RPMI7951 (cell line): ENCODE results near the gene DAB2IP. TPM values are rescaled to one million over a fixed set of nuclear protein-coding genes. Genes with fewer than 3 reads are reported as not detected.
A peak's percentile ranks its signal among the peaks of the same experiment; 100 is the strongest.

ENCODE experiments used
- DNase-seq: peaks from one replicate; pipeline ENCODE4 v3.0.0-alpha.2; 2012; ENCODE audit warnings: low read depth
- total RNA-seq: library from RNA; depleted of rRNA; stranded (reverse); fragments of >200 nt; shearing (Covaris generic); gene quantifications from 2 replicates; pipeline ENCODE4 v1.2.3, GENCODE V29; 2014

DAB2IP gene
- total RNA-seq, 1 experiment from 2014 or later = 3.8 TPM

DNA sequence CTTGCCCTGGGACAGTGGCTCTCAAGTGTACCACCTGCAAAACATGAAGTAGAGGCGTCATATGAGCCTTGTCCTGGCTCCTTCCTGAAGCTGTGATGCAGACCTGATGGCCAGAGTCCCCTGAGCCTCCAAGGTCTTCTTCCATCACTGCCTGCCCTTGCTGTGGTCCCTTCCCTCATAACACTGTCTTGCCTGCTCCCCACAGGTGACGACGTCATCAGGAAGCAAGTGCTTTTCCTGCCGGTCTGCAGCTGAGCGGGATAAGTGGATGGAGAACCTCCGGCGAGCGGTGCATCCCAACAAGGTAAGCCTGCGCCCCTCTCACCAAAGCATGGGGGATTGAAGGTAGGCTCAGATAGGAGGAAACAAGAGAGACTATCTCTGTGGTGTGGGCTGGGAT lies 107.3 kb downstream of the DAB2IP start:
- DNase-seq = no peak

DNA sequence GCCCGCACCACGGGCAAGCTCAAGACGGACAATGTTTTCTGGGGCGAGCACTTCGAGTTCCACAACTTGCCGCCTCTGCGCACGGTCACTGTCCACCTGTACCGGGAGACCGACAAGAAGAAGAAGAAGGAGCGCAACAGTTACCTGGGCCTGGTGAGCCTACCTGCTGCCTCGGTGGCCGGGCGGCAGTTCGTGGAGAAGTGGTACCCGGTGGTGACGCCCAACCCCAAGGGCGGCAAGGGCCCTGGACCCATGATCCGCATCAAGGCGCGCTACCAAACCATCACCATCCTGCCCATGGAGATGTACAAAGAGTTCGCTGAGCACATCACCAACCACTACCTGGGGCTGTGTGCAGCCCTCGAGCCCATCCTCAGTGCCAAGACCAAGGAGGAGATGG lies 108.6 kb downstream of the DAB2IP start:
- no peak for DNase-seq

DNA sequence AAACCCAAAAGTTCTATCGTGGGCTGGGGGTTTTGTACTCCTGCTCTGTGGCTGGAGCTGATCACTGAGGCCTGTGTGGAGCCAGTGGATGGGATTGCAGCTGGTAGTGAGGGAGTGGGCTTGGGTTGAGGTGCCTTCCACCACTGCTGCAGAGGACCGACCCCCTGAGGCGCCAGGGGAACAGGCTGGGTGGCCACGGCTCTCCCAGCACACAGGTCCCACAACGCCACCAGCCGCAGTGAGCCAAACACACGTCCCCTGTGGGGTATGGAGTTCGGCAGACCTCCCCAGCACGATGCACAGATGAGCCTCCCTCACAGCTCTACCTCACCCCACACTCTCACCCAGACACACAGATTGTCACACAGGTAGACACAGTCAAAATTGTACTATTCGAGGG lies 109.1 kb downstream of the DAB2IP start:
- no peak for DNase-seq

DNA sequence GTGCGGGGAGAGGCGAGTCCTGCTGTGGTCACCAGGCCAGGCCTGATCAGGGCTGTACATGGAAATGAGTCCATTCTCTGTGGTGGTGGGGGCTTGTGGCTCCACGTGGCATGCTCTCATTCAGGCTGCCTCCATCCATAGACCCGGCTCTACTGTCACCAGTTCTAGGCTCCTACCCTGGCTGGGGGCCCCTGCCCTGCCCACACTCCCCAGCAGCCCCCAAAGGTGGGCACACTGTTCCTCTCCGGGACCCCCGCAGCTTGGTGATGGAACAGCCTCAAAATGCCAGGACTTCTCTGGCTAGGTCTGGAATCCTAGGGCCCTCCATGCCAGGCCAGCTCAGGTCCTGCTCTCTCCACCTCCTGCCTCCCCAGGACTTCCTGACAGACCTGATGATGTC lies 111.7 kb downstream of the DAB2IP start:
- no peak for DNase-seq

DNA sequence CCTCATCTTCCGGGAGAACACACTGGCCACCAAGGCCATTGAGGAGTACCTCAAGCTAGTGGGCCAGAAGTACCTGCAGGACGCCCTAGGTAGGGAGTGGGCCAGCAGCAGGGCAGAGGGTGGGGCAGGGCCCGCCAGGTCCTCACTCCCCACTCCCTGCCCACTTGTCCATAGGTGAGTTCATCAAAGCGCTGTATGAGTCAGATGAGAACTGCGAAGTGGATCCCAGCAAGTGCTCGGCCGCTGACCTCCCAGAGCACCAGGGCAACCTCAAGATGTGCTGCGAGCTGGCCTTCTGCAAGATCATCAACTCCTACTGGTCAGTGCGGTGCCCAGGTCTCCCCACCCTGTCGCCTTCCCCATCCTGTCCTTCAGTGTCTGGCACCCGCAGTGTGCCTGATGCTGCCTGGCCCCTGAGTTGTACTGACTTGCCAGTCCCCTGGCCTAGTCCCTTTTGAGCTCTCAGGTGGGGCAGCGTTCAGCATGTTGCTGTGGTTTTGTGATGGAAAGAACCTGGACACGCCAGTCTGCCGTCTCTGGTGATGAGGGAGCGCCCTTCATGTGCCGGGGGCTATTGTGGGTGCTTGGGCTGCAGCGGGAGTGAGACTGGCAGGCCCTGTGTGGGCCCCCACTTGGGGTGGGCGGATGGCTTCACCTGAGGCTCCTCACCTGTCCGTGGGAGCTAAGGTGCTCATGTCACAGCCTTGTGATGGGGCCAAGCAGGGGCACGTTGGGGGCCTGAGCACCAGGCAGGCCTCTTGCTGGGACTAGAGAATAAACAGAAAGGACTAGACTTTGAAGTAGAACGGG lies 112.3 kb downstream of the DAB2IP start:
- DNase-seq = no peak

DNA sequence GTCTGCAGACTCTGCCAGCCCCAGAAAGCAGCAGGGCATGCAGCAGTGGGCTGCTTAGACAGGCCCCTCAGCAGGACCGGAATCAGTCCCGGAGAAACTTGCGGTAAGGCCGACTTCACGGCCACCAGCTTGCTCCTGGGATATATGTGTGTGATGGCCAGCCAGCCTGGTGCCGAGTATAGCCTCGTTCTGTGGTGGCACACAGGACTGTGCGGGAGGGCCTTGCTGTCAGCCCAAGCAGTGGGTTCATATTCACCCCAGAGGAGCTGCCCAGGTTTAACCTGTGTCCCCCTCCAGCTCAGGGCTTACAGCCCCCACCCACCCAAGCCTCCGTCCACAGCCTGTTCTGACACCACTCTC lies 112.9 kb downstream of the DAB2IP start:
- DNase-seq = no peak

DNA sequence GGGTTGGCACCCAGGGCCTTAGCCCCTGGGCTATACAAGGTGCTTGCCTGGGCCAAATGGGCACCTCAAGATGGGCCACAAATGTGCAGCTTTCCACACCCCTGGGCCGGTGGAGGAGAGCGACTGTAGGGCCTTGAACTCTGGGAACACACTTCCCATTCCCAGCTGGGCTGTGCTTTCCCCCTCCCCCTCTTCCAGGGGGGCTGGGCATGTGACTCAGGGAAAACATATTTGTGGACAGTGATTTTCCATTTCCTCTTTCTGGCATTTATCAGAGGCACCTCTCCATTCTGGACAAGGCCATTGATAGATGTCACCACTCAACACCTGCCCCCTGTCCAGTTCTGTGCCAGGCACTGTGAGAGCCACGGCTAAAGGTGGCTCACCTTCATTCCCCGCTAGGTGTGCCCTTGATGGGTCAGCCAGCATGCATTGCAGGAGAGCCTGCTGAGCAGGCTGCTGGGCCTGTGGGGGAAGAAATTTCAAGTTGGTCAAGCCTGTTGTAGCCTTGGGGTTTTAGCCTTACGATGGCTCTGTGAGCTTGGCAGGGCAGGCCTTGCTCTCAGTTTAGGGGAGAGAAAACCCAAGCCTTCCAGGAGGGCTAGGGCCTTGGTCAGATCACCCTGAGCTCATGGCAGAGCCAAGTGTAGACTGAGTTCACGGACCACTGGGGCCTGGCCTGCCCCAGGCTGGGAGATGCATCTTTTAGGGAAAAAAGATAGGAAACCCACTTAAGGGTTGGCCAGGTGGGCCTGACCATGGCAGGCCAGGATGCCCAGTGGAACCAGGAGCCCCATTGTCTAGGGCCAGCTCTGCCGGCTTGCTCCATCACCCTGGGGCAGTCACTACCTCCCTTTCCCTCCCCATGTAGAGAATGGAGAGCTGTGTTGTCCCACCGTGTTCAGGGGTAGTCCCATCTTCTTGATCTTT lies 113.9 kb downstream of the DAB2IP start:
- peak; percentile 61 for DNase-seq

DNA sequence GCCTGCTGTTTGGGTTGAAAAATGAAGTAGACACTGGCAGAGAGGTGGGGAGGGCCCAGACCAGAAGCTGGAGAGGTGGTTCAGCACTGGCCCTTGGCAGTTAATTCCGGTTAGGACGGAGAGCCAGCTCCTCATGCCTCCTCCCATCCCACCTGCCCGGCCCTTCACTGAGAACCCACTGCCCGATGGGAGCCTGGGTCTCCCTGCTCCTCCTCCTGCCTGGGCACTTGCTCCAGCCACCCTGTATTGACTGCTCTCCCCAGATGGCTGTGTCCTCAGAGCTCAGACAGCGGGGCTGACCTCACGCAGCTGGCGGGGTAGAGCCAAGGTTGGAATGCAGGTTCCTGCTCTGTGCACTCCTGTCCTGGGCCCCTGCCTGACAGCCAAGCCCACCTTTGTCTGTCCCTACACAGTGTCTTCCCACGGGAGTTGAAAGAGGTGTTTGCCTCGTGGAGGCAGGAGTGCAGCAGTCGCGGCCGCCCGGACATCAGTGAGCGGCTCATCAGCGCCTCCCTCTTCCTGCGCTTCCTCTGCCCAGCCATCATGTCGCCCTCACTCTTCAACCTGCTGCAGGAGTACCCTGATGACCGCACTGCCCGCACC lies 114.7 kb downstream of the DAB2IP start:
- no peak for DNase-seq

DNA sequence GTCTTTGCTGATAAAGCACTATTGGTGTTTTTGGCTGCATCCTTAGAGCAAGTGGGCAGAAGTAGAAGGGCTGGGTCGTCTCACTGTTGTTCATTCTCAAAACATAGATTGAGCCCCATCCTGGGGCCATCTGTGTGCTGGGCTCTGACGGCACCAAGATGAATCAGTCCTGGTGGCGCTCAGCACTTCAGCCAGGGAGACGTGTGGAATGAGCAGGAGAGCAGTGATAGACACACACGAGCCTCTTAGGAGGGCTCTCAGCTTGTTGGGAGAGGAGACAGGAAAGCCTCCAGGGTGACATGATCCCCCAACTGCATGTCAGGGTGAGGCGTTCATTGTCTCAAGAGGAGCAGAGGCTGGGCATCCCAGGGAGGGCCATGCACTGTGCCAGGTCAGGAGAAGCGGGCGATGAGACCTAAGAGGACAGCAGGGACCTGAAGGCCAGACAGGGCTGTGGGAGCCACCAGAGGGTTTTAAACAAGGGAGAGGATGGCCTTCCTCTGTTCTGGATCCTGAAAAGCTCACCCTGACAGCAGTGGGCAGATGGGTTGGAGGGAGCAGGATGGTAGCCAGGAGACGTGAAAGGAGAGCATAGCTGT lies 115.8 kb downstream of the DAB2IP start:
- DNase-seq = no peak

DNA sequence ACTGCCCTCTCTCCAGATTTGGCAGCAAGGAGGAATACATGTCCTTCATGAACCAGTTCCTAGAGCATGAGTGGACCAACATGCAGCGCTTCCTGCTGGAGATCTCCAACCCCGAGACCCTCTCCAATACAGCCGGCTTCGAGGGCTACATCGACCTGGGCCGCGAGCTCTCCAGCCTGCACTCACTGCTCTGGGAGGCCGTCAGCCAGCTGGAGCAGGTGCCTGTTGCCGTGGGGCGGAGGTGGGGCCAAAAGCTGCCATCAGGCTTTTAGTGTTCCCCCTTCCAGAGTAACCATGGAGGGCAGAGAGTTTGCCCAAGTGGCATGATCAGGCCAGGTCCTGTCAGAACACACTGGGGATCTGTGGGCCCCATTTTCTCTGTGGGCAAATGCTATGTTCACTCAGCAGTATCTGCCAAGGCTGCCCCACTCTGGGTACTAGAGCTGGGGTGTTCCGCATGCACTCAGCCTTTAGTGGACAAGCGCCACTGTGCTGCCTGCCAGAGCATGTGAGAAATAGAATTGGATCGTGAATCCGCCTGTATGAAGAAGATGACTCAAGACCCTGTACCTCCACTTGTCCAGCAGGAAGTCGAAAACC lies 117.1 kb downstream of the DAB2IP start:
- no peak for DNase-seq

DNA sequence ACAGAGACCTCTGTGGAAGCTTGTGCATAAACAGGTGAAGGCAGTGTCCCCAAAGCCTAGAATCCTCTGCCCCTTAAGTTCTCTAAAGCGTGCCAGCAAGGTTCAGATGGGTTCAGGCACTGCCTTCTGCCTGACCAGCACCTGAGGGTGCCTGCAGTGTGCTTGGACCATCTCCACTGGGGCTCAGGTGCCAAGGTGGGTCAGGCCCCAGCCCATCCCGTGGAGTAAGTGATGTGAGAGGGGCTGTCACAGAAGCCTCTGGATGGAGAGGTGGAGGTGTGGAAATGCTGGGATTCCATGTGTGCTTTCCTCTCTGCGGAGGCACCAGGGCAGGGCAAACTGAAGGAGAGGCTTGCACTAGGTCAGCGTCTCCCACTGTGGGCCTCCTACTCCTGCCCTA lies 118.5 kb downstream of the DAB2IP start:
- DNase-seq = no peak

DNA sequence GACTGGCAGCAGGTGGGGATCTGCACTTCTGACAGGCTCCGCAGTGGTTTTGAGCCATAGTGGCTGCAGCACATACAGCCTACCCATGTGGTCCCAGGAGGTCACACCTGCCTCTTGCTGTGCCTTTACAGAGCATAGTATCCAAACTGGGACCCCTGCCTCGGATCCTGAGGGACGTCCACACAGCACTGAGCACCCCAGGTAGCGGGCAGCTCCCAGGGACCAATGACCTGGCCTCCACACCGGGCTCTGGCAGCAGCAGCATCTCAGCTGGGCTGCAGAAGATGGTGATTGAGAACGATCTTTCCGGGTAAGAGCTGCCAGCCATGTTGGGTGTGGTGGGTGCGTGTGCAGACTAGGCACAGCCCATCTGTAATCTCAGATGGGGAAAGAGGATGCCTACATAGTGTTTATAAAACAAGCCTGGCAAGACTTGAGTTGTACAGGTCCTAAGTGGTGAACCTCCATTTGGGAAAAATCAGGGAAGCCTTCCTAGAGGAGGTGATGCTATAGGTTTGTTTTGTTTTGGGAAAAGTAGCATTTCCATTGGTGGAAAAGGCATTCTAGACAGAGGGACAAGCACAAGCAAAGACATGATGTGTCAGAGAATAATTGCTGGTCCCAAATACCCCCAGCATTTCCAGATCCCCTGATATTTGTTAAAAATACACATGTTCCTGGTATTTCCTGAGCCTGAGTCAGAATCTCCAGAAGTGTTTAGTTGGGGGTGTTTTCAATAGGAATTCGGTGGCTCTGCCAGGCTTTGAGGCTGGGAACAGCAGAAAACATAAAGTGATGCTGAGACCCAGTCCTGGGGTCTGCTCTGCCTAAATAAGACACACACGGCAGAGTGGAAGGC lies 119.2 kb downstream of the DAB2IP start:
- no peak for DNase-seq

DNA sequence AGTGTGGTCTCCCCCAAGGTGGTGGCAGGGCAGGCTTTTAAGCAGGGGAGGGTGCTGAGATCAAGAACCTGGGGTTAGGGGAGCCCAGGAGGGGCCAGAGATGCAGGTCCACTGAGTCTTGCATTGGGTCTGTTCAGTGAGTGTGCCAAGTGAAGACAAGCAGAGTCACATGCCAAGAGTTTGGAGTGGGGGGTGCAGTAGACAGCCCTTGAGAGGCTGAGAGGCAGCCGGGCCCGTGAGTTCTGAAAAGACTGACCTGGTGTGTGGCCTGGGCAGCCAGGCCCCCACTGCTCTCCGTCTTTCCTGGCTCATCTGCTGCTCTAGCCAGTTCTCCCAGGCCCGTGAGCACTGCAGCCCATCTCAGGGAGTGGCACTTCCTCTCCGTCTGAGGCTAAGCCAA lies 120.0 kb downstream of the DAB2IP start:
- DNase-seq = no peak

DNA sequence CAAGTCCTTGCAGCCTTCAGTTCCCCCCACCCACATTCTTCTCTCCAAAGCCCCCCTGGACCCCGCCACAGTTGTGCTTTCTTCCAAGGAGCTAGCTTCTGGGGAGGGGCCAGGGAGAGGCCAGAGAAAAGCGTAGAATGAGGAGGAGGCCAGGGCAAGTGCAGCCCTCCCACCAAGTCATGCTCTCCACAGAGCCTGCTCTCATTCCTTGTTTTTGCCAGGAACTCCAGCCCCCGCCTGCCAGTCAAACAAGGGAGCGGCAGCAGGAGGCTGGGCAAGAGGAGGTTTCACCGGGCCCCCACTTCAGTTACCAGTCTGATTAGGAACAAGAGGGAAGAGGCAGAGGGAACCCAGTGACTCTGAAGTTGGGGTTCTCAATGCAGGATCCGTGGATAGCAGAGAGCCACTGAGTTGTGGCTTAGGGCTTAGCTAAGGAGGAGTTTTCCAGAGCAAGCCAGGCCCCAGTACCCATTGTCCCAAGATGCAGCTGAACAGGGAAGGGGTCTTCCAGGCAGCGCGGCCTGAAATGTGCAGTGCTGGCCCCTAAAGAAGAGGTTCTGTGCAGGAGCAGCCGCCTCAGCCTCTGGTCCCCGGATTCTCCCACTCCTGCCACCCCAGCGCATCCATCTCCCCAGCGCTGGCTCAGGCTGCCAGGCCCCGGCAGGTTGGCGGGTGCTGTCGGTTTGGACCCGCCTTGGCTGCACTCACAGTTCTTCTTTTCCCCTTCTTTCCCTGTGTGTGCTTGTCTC lies 120.6 kb downstream of the DAB2IP start:
- DNase-seq = no peak

DNA sequence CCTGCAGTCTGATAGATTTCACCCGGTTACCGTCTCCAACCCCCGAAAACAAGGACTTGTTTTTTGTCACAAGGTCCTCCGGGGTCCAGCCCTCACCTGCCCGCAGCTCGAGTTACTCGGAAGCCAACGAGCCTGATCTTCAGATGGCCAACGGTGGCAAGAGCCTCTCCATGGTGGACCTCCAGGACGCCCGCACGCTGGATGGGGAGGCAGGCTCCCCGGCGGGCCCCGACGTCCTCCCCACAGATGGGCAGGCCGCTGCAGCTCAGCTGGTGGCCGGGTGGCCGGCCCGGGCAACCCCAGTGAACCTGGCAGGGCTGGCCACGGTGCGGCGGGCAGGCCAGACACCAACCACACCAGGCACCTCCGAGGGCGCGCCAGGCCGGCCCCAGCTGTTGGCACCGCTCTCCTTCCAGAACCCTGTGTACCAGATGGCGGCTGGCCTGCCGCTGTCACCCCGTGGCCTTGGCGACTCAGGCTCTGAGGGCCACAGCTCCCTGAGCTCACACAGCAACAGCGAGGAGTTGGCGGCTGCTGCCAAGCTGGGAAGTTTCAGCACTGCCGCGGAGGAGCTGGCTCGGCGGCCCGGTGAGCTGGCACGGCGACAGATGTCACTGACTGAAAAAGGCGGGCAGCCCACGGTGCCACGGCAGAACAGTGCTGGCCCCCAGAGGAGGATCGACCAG lies 121.3 kb downstream of the DAB2IP start:
- DNase-seq = no peak

DNA sequence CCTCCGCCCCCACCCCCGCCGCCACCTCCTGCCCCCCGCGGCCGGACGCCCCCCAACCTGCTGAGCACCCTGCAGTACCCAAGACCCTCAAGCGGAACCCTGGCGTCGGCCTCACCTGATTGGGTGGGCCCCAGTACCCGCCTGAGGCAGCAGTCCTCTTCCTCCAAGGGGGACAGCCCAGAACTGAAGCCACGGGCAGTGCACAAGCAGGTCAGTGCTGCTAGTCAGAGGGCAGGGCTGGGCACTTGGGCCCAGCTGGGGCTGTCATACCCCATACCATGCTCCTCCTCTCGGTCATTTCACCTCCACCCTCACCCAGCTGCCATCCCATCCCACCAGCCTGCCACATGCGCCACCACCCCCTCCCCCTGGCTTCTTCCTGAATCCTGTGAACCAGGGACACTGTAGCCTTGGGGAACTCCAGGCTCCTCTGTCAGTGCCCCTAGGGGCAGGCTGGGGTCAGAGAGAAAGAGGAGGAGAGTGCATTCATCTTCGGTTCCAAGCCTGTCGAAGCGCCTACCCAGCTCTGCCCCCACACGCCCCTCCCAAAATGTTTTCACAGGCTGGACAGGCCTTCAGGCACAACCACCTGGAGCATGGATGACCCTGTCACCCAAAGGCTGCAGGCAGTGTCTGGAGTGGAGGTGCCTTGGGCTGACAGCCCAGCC lies 122.0 kb downstream of the DAB2IP start:
- DNase-seq = no peak

DNA sequence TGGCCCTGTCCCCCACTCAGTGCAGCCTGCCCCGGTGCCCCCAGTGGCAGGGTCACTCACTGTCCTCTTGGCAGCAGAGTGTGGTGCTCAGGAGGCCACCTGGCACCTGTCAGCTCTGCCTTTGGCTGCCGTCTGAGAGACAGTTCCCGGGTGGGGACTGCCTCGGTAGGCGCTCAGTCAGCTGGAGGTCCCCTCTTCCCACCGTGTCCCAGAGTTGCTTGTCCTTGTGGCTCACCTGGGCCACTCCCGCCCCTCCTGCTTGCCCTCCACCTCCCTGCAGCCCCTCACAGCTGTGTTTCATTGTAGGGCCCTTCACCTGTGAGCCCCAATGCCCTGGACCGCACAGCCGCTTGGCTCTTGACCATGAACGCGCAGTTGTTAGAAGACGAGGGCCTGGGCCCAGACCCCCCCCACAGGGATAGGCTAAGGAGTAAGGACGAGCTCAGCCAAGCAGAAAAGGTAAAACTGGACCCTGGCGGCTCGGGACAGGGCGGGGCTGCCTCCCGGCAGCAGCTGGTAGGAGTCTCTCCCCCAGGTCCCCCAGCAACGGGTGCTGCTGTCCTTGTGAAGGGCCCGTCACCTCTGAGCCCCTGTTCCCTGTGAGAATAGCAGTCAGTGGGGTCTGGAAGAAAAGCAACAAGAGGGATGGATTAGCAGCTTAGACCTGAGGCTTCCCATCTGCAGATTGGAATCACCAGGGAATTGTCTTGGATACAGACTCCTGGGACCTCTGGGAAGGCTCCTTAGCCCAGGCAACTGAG lies 122.7 kb downstream of the DAB2IP start:
- DNase-seq = no peak
